Adipocyte (in vitro differentiated cells): Measurements from ENCODE around the gene SYMPK.

Experiments used
- DNase-seq: peaks from one replicate; pipeline ENCODE4 v3.0.0-alpha.2; 2015; ENCODE audit warnings: low read depth
- H3K27me3 ChIP-seq: replicated peaks from 2 replicates; pipeline ENCODE4 v1.7.0; 2013; ENCODE audit warnings: mild to moderate bottlenecking, low read length, moderate library complexity; ENCODE audit not compliant: control insufficient read depth, insufficient read depth
- H3K36me3 ChIP-seq: 2 replicates; pipeline ENCODE4 v1.7.0; 2013; ENCODE audit warnings: low read length, mild to moderate bottlenecking, moderate library complexity; ENCODE audit not compliant: control insufficient read depth, insufficient read depth, severe bottlenecking
- H3K4me1 ChIP-seq: 2 replicates; pipeline ENCODE4 v1.7.0; 2013; ENCODE audit warnings: mild to moderate bottlenecking, low read length, moderate library complexity; ENCODE audit not compliant: control insufficient read depth, insufficient read depth
- H3K4me3 ChIP-seq: 2 replicates; pipeline ENCODE4 v1.7.0; 2013; ENCODE audit warnings: mild to moderate bottlenecking, low read length, moderate library complexity
- H3K9ac ChIP-seq: 2 replicates; pipeline ENCODE4 v1.7.0; 2013; ENCODE audit warnings: mild to moderate bottlenecking, low read length, moderate library complexity
- H3K9me3 ChIP-seq: 2 replicates; pipeline ENCODE4 v1.7.0; 2013; ENCODE audit warnings: mild to moderate bottlenecking, low read length, moderate library complexity; ENCODE audit not compliant: control insufficient read depth

Gene SYMPK

GRCh38 chr19:45863840-45864628 is 1.1 kb upstream of the SYMPK start, which contains the start of gene FOXA3:
TSS of gene FOXA3 (plus strand) at chr19:45864326. CDS start at chr19:45864457, 131 bp downstream.
- DNase-seq, result peak; percentile 65

GRCh38 chr19:45863335-45863839 is 440 bp upstream of the SYMPK start:
- Histone ChIP-seq H3K9me3 (no peaks in the 10 kb centered on the region), H3K4me1 (peaks cover 9% of the 10 kb centered on the region), H3K36me3 (peaks cover 7% of the 10 kb centered on the region), H3K27me3 (peaks cover 28% of the 10 kb centered on the region), H3K9ac (peak overlapping the region; percentile 66), H3K4me3 (peak overlapping the region; percentile 84)
- DNase-seq, result no peak

More at GRCh38 chr19:45863840-45864628, 1.1 kb upstream of the SYMPK start, which contains the start of gene FOXA3:
- Histone ChIP-seq H3K9ac (peak within 1 kb of the TSS; percentile 66), H3K27me3 (peaks cover 28% of the 10 kb centered on the region), H3K36me3 (peaks cover 2% of the 10 kb centered on the region), H3K9me3 (no peaks in the 10 kb centered on the region), H3K4me1 (peaks cover 9% of the 10 kb centered on the region), H3K4me3 (peak within 1 kb of the TSS; percentile 84)

- Histone ChIP-seq H3K36me3 (peaks cover 7% of the 10 kb centered on the region), H3K9ac (peak overlapping the region; percentile 95), H3K4me3 (peak overlapping the region; percentile 84), H3K4me1 (peaks cover 9% of the 10 kb centered on the region), H3K9me3 (no peaks in the 10 kb centered on the region), H3K27me3 (peaks cover 28% of the 10 kb centered on the region)
- no peak for DNase-seq
Observed at GRCh38 chr19:45862271-45862563, 730 bp downstream of the SYMPK start.

- Histone ChIP-seq H3K36me3 (peaks cover 11% of the 10 kb centered on the region), H3K27me3 (peaks cover 13% of the 10 kb centered on the region), H3K4me3 (no peak overlapping the region), H3K4me1 (peaks cover 9% of the 10 kb centered on the region), H3K9ac (no peak overlapping the region), H3K9me3 (no peaks in the 10 kb centered on the region)
- DNase-seq, result no peak
Observed at GRCh38 chr19:45860359-45861259, 2.3 kb downstream of the SYMPK start.

- no peaks in the 10 kb centered on the region for H3K27me3 ChIP-seq
- H3K9ac ChIP-seq, result no peak overlapping the region
- no peak for DNase-seq
- H3K9me3 ChIP-seq, result no peaks in the 10 kb centered on the region
- H3K36me3 ChIP-seq, result peaks cover 62% of the 10 kb centered on the region
- H3K4me1 ChIP-seq, result no peaks in the 10 kb centered on the region
- no peak overlapping the region for H3K4me3 ChIP-seq
Observed at GRCh38 chr19:45854167-45854778, 8.7 kb downstream of the SYMPK start.

GRCh38 chr19:45852983-45853382 is 10.0 kb downstream of the SYMPK start:
- H3K36me3 ChIP-seq, result peaks cover 67% of the 10 kb centered on the region
- no peak overlapping the region for H3K4me3 ChIP-seq
- no peaks in the 10 kb centered on the region for H3K4me1 ChIP-seq
- no peaks in the 10 kb centered on the region for H3K9me3 ChIP-seq
- no peak overlapping the region for H3K9ac ChIP-seq
- no peaks in the 10 kb centered on the region for H3K27me3 ChIP-seq
- DNase-seq, result no peak

GRCh38 chr19:45852145-45852750 is 10.7 kb downstream of the SYMPK start:
- Histone ChIP-seq H3K27me3 (no peaks in the 10 kb centered on the region), H3K9ac (no peak overlapping the region), H3K4me1 (no peaks in the 10 kb centered on the region), H3K4me3 (no peak overlapping the region), H3K36me3 (peaks cover 75% of the 10 kb centered on the region), H3K9me3 (no peaks in the 10 kb centered on the region)
- no peak for DNase-seq

GRCh38 chr19:45848922-45849321 is 14.0 kb downstream of the SYMPK start:
- Histone ChIP-seq H3K36me3 (peaks cover 95% of the 10 kb centered on the region), H3K9ac (no peak overlapping the region), H3K27me3 (no peaks in the 10 kb centered on the region), H3K4me1 (no peaks in the 10 kb centered on the region), H3K4me3 (no peak overlapping the region), H3K9me3 (no peaks in the 10 kb centered on the region)
- no peak for DNase-seq

GRCh38 chr19:45847663-45848062 is 15.3 kb downstream of the SYMPK start:
- DNase-seq, result no peak
- peaks cover 95% of the 10 kb centered on the region for H3K36me3 ChIP-seq
- no peaks in the 10 kb centered on the region for H3K9me3 ChIP-seq
- H3K27me3 ChIP-seq, result no peaks in the 10 kb centered on the region
- H3K9ac ChIP-seq, result no peak overlapping the region
- no peaks in the 10 kb centered on the region for H3K4me1 ChIP-seq
- H3K4me3 ChIP-seq, result no peak overlapping the region

- DNase-seq, result no peak
- H3K36me3 ChIP-seq, result peaks cover 90% of the 10 kb centered on the region
- H3K27me3 ChIP-seq, result no peaks in the 10 kb centered on the region
- no peak overlapping the region for H3K9ac ChIP-seq
- H3K9me3 ChIP-seq, result no peaks in the 10 kb centered on the region
- H3K4me1 ChIP-seq, result no peaks in the 10 kb centered on the region
- H3K4me3 ChIP-seq, result no peak overlapping the region
Observed at GRCh38 chr19:45842198-45842597, 20.7 kb downstream of the SYMPK start.
